ENCODE results near the gene NEURL2.
A peak's percentile ranks its signal among the peaks of the same experiment; 100 is the strongest.
"Not testable (repeated sequence)": the region's sequence is repeated elsewhere in the genome, so short reads cannot be mapped to it uniquely, and the experiment has no call there.

Gene NEURL2

DNA sequence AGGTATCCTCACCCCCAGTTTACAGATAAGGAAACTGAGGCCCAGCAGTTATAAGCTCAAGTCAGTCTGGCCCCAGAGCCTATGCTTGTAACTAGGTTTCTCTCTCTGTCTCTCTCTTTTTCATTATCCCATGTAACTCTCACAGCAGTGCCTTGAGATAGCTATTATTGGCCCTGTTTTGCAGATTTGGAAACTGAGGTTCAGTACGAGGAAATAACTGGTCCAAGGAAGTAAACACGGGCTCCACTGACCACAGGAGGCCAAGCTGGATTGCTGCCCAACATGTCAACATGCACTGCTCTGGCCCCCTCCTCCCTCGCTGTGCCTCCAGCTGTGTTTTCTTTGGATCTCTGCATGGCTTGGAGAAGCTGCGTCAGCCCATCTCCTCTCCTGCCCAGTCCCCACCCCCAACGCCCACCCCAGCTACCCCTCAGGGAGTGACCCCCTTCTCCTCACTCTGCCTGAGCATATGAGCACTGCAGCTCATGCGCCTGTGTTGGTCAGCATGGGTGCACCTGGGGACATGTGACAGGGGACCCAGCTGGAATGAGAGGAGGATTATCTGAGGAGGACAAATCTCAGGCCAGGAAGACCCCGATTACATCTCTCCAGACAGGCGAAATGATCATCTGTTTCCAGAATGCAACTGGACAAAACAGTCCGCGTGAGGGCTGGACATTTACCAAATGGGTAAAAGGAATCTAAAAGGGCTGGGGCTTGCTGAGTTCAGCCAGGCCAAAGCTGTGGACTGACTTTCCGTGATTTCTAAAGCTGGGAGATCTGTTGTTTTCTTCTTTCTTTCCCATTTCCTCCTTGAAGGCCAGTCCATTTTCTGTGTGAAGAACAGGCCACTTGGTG is 28.8 kb upstream of the NEURL2 start:
- peak; percentile 90 for DNase-seq (ENCODE audit: low read depth)

DNA sequence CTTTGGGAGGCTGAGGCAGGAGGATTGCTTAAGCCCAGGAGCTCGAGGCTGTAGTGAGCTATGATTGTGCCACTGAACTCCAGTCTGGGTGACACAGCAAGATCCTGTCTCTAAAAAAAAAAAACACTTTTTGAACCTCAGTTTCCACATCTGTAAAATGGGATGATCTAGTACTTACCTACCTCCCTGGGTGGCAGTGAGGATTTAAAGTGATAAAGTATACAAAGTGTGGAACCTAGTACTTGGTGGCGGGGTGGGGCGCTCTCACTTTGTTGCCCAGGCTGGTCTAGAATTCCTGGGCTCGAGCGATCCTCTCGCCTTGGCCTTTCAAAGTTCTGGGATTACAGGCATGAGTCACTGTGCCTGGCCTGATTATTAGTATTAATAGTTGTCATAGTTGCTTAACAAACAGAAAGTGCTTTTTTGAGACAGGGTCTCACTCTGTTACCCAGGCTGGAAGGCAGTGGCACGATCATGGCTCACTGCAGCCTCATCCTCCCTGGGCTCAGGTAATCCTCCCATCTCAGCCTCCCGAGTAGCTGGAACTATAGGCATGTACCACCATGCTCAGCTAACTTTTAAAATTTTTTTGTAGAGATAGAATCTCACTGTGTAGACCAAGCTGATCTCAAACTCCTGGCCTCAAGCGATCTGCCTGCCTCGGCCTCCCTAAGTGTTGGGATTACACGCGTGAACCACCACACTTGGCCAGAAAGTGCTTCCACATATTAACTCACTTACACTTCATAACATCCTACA is 27.9 kb upstream of the NEURL2 start:
- no peak for DNase-seq (ENCODE audit: low read depth)

DNA sequence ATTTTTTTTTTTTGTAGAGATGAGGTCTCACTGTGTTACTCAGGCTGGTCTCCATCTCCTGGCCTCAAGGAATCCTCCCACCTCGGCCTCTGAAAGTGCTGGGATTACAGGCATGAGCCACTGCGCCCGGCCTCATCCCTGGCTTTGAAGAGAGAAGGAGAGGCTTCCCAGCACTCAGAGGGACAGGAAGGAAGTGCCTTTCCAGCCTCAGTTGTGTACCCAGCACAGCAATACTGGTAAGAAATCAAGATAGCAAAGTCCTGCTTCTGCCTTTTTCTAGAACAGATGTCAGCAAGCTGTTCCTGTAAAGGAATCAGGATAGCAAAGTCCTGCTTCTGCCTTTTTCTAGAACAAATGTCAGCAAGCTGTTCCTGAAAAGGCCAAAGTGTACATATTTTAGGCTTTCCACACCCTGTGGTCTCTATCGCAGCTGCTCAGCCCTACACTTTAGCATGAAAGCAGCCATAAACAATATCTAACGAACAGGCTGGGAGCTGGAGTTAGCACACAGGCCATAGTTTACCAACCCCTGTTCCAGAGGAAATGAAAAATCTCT is 27.3 kb upstream of the NEURL2 start:
- DNase-seq (ENCODE audit: low read depth) = no peak

- no peak for DNase-seq (ENCODE audit: low read depth)
Observed at GRCh38 chr20:45917790-45918141, 26.8 kb upstream of the NEURL2 start.

GRCh38 chr20:45913116-45913515 is 22.1 kb upstream of the NEURL2 start:
- no peak for DNase-seq (ENCODE audit: low read depth)

DNA sequence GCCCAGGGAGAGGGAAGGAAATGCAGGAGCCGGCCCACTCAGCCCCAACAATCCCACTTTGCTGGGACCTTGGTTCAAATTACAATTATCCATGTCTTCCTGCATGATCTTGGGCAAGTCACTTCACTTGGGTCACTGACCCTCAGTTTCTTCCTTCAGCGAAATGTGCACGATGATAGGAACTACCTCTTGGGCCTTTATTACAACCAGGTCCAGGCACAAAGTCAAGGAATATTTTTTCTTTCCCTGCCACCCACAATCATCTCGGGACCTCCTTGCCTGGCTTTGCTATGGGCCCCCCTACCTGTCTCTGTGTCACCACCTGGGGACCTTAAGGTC is 21.3 kb upstream of the NEURL2 start:
- DNase-seq (ENCODE audit: low read depth) = no peak

GRCh38 chr20:45911486-45912343 is 20.7 kb upstream of the NEURL2 start, which contains the start of gene PLTP:
TSS of gene PLTP (minus strand) at chr20:45912155. CDS start at chr20:45911452, 703 bp downstream.
- no peak for DNase-seq (ENCODE audit: low read depth)

DNA sequence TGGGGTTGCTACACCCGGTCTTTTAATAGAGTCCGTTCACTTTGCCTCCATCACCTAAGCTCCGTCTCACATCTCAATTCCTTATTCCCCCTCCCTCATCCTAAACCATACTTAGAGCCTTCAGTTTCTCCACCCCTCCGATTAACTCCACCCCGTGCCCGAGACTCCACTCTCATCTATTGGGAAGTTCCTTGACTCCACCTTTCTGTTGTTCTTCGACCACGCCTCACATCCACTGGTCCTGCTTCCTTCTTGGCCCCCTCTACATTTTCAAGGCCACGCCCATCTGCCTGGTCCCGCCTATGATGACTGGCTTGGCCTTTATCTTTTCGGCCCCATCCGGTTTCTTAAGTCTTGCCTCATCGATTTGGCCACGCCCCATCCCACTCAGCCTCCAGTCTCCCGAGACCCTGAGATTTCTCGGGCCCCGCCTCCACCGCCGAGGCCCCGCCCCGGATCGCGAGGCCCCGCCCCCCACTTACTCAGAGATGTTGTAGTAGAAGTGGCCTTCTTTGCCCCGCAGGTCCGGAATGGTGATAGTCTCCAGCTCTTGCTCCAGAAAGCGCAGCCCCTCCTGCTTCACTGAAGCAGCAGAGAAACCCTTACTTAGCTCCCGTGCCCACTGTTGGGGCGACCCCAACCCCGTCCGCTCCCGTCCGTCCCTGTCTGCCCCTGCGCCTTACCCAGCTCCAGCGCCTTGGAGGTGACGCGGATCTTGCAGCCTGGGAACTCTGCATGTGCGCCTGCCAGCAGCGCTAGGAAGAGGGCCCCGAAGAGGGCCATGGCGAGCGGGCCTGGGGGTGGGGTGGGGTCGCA is 19.9 kb upstream of the NEURL2 start:
- peak; percentile 100 for DNase-seq (ENCODE audit: low read depth)

DNA sequence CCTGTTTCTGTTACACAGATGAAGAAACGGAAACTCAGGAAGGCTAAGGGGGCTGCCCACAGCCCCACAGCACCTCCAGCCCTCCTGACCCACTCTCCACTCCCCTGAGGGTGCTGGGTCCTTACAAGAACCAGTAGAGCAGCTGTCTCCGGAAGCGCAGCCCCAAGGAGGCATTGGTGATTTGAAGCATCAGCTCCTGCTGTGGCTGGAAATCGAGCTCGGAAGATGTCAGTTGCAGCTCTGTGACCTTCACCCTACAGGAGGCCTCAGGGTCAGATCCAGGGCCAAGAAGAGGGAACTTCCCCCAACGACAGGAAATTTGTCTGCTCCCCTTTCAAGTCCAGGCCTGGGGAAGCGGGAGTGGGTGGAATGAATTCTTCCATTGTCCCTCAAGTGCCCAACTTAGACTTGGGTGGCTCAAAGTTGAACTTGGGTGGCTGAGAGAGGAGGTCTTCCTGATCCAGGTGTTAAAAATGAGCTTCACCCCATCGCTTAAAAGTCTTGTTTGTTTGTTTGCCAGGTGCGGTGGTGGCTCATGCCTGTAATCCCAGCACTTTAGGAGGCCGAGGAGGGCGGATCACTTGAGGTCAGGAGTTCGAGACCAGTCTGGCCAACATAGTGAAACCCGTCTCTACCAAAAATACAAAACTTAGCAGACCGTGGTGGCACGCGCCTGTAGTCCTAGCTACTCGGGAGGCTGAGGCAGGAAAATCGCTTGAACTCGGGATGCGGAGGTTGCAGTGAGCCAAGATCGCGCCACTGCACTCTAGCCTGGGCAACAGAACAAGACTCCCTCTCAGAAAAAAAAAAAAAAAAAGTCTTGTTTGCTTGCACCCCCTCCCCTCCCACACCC is 19.0 kb upstream of the NEURL2 start:
- DNase-seq (ENCODE audit: low read depth) = no peak

DNA sequence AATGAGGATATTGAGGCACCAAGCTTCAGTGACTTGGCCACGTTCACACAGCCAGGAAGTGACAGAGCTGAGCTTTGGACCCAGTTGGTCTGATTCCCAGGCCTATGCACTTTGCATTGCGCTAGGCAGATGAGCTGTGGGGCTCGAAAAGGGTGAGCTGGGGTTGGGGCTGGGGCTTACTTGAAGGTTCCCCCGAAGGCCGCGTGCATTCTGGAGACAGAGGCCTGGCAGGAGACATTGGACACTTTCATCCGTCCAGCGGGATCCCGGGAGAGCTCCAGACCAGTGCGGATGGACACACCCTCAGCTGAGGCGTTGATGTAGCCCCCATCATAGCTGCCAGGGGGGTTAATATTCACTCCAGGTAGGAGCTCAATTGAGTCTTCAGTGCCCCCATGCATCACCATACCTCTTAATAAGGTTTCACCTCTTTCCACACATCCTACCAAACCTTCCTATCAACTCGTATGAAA is 18.4 kb upstream of the NEURL2 start:
- no peak for DNase-seq (ENCODE audit: low read depth)

GRCh38 chr20:45908084-45908483 is 17.1 kb upstream of the NEURL2 start:
- no peak for DNase-seq (ENCODE audit: low read depth)

- DNase-seq (ENCODE audit: low read depth) = no peak
Observed at GRCh38 chr20:45907219-45907948, 16.4 kb upstream of the NEURL2 start.

GRCh38 chr20:45905505-45906079 is 14.6 kb upstream of the NEURL2 start:
- DNase-seq (ENCODE audit: low read depth) = no peak

DNA sequence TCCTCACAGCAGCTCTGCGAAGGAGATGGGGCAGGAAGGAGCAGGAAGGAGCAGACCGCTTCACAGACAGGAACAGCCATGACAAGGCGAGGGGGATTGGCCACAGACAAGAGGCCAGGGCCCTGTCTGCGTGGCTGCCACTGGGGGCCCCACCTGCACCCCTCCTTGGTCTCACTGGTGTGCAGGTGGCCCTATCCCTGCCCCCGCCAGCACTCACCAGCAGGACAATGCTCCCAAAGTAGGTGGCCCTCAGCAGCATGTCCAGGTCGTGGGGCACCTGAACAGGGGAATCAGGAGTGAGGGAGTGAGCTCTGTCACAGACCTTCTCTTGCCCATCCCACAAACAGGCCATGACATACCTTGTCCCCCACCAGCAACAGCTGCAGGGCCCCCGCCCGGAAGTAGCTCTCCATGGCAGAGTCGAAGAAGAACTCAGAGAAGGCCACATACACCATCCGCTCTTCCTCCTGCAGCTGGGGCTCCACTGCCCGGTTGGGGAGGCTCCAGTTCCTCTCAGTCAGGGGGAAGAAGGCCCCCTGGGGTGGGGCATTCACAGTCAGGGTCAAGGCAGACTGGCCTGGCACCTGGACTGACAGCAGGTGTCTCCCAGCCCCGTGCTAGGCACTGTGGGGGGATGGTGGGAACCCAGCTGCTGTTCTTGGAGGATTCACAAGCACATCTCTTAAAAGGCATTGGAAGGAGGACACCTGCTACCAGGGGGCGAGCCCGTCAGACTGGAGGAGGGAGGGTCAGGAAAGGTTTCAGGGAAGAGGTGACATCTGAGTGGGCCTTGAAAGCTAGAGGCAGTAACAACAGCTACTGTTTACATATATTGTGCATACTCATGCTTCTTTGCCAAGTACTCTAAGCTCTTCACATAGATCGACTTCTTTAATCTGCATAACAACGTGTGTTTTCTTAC is 13.8 kb upstream of the NEURL2 start:
- DNase-seq (ENCODE audit: low read depth) = no peak

DNA sequence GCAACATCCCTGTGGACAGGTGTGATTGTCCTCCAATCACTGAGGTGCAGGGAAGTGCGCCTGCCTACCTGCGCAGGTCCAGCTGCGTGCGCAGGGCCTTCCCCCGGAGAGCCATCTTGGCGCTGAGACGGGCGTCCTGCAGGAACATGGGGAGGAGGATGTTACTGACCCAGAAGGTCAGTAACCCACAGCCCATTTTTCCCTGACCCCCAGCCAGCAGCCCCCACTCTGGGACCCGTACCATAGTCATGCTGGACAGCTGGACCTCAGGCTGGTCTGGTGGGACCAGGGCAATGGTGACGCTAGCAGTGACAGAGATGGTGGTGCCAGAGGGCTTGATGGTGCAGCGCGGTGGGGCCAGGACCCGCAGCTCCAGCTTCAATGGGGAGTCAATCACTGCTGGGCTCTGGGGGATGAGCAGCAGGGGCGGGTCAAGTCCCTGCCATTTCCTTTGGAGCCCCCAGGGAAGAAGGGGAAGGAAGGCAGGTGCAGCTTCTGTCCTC is 11.2 kb upstream of the NEURL2 start:
- no peak for DNase-seq (ENCODE audit: low read depth)

DNA sequence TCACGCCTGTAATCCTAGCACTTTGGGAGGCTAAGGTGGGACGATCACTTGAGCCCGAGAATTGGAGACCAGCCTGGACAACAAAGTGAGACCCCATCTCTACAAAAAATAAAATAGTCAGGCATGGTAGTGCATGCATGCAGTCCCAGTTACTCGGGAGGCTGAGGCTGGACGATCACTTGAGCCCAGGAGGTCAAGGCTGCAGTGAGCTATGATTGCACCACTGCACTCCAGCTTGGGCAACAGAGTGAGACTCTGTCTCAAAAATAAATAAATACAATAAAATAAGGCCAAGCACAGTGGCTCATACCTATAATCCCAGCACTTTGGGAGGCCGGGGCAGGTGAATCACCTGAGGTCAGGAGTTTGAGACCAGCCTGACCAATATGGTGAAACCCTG is 10.3 kb upstream of the NEURL2 start:
- DNase-seq (ENCODE audit: low read depth) = not testable (repeated sequence)

DNA sequence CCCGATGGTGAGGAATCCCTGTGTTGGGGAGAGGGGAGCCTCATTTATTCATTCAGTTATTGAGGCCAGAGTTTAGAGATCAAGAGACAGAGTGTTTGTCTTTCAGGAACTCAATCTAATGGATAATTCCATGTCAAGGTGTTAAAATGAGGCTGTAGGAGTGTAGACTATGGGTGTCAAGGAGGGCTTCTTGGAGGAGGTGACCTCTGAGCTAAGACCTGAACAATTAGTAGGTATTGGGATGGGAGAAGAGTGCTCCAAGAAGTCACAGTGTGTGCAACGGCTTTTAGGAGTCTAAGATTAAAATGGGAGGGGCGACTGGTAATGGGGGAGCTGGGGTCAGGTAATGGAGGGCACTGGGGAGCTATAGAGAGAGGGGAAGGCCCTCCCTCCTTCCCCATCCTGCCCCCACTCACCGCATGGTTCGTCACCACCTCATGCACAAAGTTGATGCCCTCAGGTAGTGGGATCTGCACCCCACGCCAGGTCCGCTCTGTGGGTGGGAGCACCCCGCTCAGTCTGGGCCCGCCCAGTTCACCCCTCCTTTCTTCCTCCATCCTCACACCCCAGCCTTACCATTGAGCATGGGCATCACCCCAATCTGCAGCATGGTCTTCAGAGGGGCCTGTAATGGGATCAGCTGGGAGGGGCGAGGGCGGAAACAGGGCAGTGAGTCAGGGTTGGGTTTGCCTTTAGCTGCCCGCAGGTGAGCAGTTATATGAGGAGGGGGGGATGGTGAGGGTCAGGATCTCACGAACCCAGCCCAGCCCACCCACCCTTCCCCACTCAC is 8.2 kb upstream of the NEURL2 start:
- no peak for DNase-seq (ENCODE audit: low read depth)
